Pons (tissue), 1 donor: ENCODE measurements around the gene CDK5RAP3.
"Not testable (repeated sequence)": the region's sequence is repeated elsewhere in the genome, so short reads cannot be mapped to it uniquely, and the experiment has no call there.

Experiments
- DNase-seq: peaks from one replicate; pipeline ENCODE4 v3.0.0-alpha.2; 2016; ENCODE audit warnings: low spot score

CDK5RAP3 gene

DNA sequence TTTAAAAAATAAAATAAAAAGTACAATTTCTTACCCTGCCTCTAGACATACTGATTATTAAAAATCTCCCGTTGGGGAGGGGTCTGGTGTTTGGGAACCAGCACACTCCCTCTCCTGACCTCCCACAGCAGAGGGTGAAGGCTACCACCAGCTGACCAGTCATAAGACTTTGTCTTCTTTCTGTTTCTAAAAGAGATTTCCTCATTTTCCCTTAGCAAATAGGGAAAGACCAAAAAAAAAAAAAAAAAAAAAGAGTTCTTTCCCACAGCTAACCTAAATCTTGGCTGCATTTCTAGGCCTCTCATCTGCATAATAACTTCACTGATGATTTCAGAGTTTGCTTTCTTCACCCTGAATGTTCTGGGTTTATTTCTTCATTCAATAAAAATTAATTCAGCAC, 30.3 kb downstream of the CDK5RAP3 start:
- peak; percentile 55 for DNase-seq

DNA sequence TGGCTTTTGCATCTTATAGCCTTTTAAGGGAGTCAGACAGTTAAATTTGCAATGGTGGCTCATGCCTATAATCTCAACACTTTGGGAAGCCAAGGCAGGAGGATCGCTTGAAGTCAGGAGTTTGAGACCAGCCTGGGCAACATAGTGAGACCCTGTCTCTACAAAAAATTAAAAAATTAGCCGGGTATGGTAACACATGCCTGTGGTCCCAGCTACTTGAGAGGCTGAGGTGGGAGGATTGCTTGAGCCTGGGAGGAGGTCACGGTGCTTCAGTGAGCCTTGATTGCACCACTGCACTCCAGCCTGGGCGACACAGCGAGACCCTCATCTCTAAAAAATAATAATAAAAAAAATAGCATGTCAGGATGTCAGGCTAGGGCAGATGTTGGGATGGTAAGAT, 30.7 kb downstream of the CDK5RAP3 start:
- DNase-seq: not testable (repeated sequence)

DNA sequence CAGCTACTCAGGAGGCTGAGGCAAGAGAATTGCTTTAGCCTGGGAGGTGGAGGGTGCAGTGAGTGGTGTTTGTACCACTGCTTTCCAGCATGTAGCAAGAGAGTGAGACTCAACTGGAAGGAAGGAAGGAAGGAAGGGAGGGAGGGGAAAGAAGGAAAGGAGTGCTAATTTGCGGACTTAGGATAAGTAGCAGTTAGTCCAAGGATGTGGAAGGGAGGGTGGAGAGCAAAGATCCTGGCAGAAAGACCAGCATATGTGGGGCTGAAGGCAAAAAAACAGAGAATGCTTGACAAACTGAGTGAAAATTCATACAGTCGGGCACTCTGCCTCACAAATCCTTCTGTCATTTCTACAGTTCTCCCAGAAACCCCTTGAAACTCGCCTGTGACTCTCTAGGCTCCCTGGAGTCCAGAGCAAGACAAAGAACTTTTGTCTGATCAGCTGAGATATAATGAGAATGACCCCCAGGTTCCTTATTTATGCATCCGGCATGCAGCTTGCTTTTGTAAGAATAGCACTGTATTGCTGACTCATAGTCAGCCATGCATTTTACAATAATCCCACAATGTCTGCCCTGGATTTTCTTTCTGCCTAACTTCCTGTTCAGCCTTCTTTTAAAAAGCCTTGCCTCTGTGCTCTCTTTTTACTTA, 31.5 kb downstream of the CDK5RAP3 start:
- peak; percentile 56 for DNase-seq

DNA sequence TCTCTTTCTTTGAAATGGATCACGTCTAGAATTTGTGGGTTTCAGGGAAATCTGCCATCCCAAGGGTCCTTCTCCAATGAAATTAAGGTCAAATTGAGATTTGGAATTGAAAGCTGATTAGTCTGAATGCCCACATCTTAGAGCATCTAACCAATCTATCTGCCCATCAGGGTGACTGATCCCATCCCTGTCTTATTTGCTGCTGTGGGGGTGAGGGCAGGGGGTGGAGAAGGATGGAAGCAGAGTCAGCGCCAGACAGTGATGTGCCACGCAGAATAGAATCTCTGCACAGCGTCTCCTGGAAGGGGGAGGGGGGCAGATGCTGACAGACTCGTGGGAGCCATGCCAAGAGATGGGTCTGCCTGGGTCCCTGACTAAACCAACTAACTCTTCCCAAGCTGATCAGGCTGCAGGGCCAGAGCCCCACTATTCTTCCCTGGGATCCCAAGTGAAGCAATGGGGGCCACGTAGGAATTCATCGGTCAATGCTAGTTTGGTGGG, 32.1 kb downstream of the CDK5RAP3 start:
- no peak for DNase-seq

DNA sequence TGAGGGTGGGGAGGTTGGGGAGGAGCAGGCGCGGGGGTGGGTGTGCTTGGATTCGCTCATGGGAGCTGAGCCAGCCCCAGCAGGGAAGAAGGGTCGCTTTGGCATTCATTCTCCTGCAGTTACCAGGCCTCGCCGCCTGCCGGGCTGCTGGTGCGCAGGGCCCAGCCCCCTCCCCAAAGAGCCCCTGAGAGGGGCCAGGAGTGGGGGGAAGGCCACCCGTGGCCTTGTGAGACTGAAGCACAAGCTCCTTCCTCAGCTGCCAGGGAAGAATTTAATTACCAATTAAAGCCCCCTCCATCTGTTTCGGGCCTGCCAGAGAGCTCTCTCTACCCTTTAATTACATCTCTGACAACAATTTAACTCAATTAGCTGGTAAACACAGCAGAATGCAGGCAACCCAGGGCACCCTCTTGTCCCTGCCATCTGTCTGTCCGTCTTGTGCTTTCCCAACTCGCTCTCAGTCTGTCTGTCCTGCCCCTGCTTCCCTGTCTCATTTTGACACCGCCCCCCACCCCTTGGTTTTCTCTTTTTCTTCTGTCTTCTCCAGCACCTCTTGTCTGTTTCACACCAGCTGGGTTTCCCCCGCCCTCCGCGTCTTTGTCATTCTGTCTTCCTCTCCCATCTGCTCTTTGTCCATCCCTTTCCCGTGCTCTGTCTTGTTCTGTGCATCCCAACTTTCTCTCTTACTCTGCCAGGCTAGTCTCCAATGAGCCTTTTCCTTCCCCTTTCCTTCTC, 32.7 kb downstream of the CDK5RAP3 start:
- DNase-seq: no peak

DNA sequence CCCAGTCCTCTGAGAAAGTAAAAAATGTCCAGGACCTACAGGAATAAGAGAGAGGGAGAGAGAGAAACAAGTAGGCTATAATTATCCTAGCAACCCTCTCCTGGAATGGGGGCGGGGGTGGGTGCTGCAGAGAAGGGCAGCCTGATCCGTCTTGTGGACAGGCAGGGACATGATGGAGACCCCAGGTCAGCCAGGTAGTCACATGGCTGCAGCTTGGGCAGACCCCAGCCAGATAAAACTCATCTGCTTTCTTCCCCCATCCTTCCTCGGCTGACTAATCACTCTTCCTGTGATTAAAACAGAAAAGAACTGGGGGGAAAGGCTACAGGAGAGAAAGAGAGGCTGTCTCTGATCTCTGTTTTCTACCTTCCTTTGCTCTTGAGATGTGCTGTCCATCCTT, 34.1 kb downstream of the CDK5RAP3 start:
- DNase-seq: no peak

DNA sequence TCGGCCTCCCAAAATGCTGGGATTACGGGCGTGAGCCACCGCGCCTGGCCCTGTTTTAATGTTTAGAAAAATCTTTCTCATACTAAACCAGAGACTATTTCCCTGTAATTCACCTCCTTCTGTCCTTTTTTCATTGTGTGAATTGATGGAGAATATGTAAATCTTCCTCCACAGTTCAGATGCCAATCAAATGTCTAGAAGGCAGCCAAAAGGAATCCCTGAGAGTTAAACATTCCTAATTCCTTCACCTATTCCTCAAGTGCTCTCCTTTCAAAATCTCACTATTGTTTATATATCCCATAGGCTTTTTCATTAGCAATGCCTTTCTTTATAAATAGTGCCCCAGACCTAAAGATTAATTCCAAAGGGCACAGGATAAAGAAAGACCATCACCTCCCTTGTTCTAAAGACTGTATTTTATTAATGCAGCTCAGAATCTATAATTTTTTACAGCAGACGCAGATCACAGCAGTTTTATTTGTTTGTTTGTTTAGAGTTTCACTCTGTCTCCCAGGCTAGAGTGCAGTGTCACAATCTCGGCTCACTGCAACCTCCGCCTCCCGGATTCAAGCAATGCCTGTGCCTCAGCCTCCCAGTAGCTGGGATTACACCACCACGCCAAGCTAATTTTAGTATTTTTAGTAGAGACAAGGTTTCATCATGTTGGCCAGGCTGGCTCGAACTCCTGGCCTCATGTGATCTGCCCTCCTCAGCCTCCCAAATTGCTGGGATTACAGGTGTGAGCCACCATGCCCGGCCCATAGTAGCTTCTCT, 36.2 kb downstream of the CDK5RAP3 start:
- DNase-seq: no peak

DNA sequence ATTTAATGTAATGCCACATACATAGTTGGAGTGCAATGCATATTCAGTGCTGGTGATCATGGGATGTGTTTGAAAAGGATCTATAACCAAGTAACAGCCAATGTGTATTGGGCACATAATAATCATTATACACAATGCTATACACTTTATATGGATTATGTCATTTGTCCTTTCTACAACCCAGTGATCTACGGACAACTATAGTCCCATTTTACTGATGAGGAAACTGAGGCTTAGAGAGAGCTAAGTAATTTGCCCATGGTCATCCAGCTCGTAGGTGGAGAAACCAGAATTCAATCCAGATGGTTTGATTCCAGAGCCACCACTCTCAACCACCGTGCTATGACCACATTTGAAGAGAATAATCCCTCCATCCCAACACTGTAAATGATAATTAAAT, 39.3 kb downstream of the CDK5RAP3 start:
- DNase-seq: no peak

DNA sequence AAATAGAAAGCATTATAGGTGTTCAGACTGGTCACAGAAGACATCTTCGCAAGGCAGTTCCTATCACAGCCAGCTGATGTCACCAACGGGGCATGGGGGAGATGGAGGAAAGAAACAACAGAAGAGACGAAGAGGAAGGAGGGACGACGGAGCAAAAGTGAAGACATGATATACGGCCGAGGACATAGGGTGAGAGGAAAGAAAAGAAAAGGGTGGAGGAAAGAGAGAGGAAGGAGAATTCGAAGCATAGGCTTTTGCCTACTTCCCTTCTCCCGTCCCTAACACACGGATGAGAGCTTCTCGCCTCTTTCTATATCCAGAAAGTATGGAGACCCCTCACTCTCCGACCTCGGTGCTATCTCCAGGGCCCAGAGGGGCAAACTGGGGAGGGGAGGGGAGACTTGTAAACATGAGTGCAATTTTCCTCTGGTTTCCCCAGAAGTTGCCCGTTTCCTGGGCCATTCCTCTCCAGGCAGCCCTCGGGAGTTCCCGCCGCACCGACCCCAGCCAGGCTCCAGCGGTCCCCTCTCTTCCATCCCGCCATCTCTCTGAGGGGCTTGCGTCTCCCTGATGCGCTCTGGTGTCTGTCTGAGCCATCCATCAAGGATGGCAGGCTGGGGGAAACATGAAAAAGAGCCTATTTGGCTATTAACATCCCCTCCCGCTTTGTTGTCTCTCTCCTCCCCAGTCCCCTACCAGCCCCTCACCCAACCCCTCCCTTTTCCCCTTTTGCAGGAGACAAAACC, 40.7 kb downstream of the CDK5RAP3 start:
- DNase-seq: no peak

DNA sequence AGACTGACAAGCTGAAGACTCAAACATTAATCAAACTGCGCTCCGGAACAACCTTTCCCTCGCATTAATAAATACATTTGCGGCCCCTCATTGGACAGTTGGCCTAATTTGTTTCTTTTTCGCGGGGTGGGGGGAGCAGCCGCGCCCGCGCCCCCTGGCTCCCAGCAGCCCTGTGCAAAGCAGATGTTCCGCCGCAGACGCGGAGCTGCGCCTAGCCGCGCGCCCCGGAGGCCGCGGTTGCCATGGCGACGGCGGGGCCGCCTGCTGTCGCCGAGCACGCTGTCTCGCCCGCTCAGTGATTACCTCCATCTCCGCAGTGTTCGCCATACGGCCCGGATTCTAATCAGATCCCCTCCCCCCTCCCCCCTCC, 41.2 kb downstream of the CDK5RAP3 start:
- DNase-seq: no peak

DNA sequence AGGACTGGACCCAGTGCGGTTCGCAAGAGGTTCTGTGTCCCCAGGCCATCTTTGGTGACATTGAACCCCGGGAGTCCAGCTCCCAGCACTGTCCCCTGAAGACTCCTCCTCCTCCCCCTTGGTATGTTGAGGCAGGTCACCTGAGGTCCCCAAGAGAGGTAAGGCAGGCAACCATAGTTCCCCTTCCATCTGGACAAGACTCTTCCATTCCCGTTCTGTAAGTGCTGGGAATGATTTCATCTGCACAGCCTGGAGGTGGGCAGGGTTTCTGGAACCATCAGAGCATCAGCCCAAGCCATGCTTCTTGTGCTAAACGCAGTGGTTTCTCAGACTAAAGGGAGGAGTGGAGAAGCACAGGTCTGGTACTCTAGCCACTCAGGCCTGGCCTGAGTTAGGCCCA, 41.7 kb downstream of the CDK5RAP3 start:
- DNase-seq: no peak

DNA sequence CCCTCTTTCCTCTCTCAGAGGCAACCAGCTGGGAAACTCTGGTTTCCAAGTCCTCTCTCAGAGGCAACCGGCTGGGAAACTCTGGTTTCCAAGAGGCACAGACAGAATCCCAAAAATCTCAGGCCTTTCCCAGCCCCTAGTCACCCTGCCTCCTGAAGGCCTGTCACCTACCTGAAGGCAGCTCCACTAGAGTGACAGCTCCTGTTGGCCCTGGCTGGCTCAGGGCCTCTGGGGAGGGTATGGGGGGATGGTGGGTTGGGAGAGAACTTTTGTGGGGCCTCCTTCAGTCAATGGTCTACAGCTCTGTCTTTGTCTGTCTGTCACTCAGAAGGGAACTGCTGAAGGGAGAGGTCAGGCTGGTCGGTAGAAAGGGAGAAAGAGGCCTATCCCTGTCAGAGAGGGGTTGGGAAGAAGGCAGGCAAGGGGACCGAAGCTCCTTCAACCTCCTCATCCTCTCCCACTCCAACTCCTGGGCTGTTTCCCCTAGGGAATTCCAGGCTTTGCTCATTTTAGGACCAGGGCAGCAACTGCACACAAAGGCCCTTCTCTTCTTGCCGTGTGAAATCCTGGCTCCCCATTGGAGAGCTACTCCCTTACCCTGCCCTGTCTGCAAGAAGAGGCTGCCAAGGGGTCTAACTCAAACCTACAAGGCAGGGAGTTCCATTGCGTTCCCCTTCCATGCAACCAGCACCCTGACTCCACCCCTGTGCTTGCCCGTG, 43.1 kb downstream of the CDK5RAP3 start:
- no peak for DNase-seq

DNA sequence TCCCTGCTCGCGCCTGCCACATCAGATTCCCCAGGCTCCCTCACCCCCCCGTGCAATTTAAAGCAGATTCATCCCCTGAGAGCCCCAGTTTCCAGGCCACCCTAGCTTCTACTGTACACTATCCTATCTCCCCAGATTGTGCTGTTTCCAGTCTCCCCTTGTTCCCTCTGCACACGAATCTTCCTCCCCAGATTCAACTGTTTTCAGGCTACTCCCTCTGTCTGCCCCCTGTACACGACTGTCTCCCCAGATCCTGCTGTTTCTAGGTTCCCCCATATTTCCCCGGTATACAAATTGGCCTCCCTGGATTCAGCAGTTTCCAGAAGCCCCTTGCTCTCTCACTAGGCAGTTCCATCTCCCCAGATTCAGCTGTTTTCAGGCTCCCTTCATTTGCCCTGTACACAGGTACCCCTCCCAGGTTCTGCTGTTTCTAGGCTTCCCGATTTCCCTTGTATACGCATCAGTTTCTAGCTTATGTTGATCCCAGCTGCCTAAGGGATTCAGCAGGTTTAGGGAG, 43.7 kb downstream of the CDK5RAP3 start:
- DNase-seq: no peak

DNA sequence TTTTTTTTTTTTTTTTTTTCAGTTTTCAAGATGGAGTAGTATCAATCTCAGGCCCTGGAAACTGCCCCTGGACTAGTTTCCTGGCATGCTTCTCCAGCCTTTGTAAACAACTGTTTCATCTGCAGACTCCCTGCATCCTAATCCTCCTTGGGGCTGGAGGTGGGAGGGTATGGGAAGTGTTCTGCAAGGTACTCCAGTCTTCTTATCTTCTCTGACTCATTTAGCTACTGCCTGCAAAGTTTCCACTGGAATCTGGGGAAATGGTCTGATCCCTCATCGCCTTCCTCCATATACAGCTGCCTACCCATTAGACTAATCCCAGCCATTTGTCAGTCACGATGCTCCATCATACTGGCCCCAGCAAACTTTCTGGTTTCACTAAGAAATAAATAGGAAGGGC, 45.2 kb downstream of the CDK5RAP3 start:
- no peak for DNase-seq

DNA sequence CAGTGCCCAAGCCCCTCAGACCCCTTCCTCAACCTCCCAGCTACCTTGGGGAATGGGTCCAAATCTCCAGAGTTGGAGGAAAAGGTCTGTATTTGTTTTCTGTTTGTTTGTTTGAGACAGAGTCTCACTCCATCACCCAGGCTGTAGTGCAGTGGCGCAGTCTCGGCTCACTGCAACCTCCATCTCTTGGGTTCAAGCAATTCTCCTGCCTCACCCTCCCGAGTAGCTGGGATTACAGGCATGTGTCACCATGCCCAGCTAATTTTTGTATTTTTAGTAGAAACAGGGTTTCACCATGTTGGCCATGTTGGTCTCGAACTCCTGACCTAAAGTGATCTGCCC, 46.9 kb downstream of the CDK5RAP3 start:
- not testable (repeated sequence) for DNase-seq

DNA sequence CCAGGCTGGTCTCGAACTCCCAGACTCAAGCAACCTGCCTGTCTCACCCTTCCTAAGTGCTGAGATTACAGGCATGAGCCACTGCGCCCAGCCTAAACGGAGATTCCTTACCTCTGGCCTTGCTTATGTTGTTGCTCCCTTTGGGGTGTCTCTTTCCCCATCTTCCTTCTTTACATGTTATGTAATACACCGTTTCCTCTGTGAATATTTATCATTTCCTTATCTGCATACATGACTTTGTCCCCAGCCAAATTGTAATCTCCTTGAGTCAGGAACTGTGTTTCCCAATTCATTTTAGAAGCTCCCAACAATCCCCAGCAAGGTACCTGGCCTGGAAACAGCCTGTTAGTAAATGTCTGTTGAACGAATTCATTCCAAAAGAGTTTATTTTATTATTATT, 51.0 kb downstream of the CDK5RAP3 start:
- DNase-seq: no peak

DNA sequence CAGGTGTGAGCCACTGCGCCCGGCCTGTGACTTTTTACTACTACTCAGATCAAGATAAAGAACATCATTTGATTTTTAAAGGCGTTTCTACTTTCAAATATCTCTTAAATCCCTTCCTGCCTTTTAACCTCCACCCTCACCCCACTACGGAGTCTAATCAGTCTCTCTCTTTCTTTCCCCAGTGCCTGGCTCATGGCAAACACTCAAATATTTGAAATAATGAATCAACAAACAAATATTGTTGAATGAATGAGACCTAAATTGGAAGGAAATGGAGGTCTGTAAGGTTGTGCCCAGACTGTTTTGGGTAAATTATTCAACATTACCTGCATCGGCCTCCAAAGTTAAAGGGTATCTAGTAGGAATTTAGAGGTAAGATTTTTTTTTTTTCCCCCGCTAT, 52.0 kb downstream of the CDK5RAP3 start:
- no peak for DNase-seq

DNA sequence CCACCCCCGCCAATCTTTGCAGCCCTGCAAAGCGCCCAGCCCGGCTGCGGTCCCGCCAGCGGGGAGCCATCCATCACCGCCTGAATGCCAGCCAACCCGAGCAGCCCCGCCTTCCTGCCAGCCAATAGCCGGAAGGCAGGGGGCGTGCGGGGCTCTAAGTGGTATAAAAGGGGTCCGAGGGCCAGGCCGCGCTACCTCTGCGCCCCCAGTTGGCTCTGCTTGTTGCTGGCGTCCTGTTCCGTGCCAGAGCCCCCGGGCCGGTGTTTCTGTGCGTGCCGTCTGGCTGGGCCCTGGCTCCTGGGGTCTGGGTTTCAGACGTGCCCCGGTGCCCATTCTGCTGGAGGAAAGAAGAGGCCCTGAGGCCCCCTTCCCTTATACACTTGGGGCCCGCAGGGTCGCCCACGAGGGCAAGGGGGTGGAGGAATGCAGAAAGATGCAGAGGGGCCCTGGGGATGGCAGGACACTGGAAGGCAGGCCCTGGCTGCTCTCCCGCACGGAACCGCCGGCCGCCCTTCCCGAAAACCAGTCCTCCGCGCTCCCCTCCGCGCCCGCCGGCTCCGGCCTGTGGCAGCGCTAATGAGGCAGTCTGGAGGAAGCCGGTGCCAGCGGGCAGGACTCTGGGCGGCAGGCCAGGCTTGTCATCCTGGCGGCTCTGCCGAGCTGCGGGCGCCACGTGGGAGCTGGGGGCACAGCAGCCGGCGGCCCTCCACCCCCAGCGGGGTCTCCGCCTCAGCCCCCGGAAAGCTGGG, 52.7 kb downstream of the CDK5RAP3 start:
- DNase-seq: peak; percentile 82

DNA sequence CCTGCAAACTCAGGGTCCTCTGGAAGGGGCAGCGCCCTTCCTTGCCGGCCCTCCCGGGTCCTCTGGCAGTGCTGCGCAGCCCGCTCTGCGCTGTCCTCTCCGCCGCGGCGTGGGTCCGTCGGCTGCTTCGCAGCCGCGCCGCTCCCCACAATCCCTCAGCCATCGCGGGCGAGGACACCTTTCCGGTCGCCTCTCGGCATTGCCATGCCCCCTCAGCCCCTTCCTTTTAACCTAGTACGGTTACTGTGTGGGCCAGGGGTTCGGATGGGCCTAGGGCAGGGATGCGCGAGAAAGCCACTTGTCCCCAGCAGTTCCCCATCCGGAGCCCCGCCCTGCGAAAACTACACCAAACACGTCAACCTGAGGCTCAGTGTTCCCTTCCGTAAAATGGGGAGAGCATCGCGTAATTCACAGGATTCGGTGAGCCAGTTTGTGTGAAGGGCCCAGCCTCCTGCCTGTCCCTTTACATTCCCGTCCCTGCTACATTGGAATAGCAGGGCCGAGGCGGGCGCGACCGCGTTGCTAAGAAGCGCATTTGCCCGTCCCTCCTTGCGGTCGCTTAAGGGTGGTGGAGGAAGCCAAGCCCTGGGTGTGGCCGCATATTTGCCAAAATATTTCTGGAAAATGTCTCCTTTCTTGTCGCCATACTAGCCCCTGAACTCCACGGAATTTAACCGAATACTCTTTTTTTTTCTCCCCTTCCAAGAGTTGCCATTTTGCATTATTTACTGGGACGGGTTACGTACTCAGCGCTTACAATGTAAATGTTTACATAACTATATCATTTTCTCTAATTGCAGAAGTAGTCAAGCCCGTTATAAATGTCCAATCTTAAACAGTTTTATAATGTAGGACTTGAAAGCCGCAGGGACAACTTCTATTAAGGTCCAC, 53.5 kb downstream of the CDK5RAP3 start:
- no peak for DNase-seq
